MCF 10A (cell line): ENCODE data around the gene SIGLEC10. TPM values are rescaled to one million over a fixed set of nuclear protein-coding genes. Genes with fewer than 3 reads are reported as not detected.

Source experiments
- BruUV-seq: library from RNA; stranded (reverse); fragments of 400-500 nt; replicated peaks from 2 replicates; lab custom pipeline; 2021; lab: Mats Ljungman, UMichigan
- CTCF ChIA-PET: fragments of 300-600 bp; sonication (Branson Sonifier 250); formaldehyde crosslinking; extraction: SDS; loops from one replicate; lab custom pipeline; 2021; ENCODE audit warnings: antibody characterized with exemption, inconsistent platforms; lab: Yijun Ruan, JAX
- POLR2A ChIA-PET: fragments of 300-600, 350-650 bp; sonication (Branson Sonifier 250); formaldehyde crosslinking; extraction: SDS; loops from one replicate; lab custom pipeline; 2020; ENCODE audit warnings: antibody characterized with exemption, inconsistent platforms; lab: Yijun Ruan, JAX
- DNase-seq: peaks from one replicate; pipeline ENCODE4 v3.0.0-alpha.2; 2018; ENCODE audit not compliant: unreplicated experiment
- H3K27ac Mint-ChIP-seq: one replicate; pipeline ENCODE4 v1.8.0; 2022; ENCODE audit warnings: mild to moderate bottlenecking, low read depth, mixed read lengths; ENCODE audit not compliant: unreplicated experiment
- H3K27me3 Mint-ChIP-seq: one replicate; pipeline ENCODE4 v1.8.0; 2022; ENCODE audit warnings: mixed read lengths; ENCODE audit not compliant: insufficient read depth, unreplicated experiment
- H3K36me3 Mint-ChIP-seq: one replicate; pipeline ENCODE4 v1.8.0; 2022; ENCODE audit warnings: mild to moderate bottlenecking, moderate library complexity, mixed read lengths; ENCODE audit not compliant: insufficient read depth, unreplicated experiment
- H3K4me1 Mint-ChIP-seq: one replicate; pipeline ENCODE4 v1.8.0; 2022; ENCODE audit warnings: mixed read lengths; ENCODE audit not compliant: insufficient read depth, unreplicated experiment
- H3K4me3 Mint-ChIP-seq: one replicate; pipeline ENCODE4 v1.8.0; 2022; ENCODE audit warnings: mild to moderate bottlenecking, moderate library complexity, mixed read lengths; ENCODE audit not compliant: unreplicated experiment
- H3K9me3 Mint-ChIP-seq: one replicate; pipeline ENCODE4 v1.8.0; 2022; ENCODE audit warnings: mixed read lengths; ENCODE audit not compliant: unreplicated experiment
- intact Hi-C: fragments of 100-400 bp; cut with micrococcal nuclease; formaldehyde crosslinking; loops from 2 replicates; pipeline ENCODE4 v1.14.1; 2022
- total RNA-seq: library from RNA; stranded (reverse); gene quantifications from 2 replicates; pipeline ENCODE4 v1.2.3, GENCODE V29; 2022
- TF ChIP-seq, protein P1 (sequence below): fragments of 200-600 bp; IDR thresholded peaks from one replicate; pipeline ENCODE4 v1.8.0; 2022; ENCODE audit warnings: antibody characterized with exemption, mild to moderate bottlenecking; ENCODE audit not compliant: unreplicated experiment

Gene SIGLEC10
- total RNA-seq, 1 experiment from 2014 or later, result not detected

DNA sequence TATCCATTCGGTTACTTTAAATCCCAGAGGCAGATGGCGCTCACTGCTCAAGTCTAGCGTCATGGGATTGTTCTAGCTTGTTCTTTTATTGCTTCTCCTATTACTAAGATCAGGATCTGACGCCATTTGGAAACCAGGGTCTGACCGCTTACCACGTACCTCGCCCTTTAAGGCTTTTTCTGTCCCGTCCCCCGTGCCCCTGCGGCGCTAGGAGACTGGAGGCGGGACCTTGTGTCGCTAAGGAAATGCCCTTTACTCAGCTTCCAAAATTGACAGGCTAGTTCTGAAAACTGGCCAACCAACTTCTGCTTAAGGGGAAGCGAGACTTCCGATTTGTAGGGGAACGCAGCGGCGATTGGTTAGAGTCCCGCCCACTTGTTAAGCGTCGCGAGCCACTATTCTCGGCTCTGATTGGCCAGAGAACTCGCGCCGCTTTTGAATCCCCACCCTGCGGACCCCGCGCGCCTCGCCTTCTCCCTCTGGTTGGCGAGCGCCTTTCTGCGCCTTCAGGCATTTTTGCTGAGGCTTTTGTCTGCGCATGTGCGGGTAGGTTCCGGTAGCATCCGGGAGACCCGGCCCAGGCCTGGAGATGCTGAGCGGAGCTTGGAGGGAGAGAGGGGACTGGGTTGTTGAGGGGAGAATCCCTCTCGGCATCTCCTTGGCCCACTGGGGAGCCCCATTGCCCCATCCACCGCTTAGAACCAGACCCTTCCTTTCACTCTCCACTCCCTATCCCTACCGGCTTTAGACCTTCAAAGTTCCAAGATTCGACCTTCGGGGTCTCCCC lies 23.2 kb downstream of the SIGLEC10 start:
- DNase-seq, result peak; percentile 100
- H3K27me3 Mint-ChIP-seq, result no peaks in the 10 kb centered on the region
- ChIA-PET CTCF (interaction anchor here (0.6 to 1.5 kb wide), 8 partner anchors 13 to 1632 kb away, joined by 3 to 5 read pairs (median 4); partner anchors contain the start of gene GARIN5A), POLR2A (interaction anchor here (0.5 to 1.9 kb wide), 8 partner anchors 9 to 883 kb away, joined by 3 to 11 read pairs (median 4); partner anchors contain the start of genes CLDND2 and JOSD2)
- intact Hi-C loops, result loop anchor here (1.0 kb wide), 1 partner anchor 27 kb away; no protein-coding TSS in a partner anchor
- H3K36me3 Mint-ChIP-seq, result no peaks in the 10 kb centered on the region
- peak overlapping the region; percentile 82 for H3K4me3 Mint-ChIP-seq
- H3K27ac Mint-ChIP-seq, result peak overlapping the region; percentile 78
- no peaks in the 10 kb centered on the region for H3K9me3 Mint-ChIP-seq
- TF ChIP-seq, protein P1, sequence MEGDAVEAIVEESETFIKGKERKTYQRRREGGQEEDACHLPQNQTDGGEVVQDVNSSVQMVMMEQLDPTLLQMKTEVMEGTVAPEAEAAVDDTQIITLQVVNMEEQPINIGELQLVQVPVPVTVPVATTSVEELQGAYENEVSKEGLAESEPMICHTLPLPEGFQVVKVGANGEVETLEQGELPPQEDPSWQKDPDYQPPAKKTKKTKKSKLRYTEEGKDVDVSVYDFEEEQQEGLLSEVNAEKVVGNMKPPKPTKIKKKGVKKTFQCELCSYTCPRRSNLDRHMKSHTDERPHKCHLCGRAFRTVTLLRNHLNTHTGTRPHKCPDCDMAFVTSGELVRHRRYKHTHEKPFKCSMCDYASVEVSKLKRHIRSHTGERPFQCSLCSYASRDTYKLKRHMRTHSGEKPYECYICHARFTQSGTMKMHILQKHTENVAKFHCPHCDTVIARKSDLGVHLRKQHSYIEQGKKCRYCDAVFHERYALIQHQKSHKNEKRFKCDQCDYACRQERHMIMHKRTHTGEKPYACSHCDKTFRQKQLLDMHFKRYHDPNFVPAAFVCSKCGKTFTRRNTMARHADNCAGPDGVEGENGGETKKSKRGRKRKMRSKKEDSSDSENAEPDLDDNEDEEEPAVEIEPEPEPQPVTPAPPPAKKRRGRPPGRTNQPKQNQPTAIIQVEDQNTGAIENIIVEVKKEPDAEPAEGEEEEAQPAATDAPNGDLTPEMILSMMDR, result no peak
- H3K4me1 Mint-ChIP-seq, result peaks cover 7% of the 10 kb centered on the region
- no TSS peak for BruUV-seq

DNA sequence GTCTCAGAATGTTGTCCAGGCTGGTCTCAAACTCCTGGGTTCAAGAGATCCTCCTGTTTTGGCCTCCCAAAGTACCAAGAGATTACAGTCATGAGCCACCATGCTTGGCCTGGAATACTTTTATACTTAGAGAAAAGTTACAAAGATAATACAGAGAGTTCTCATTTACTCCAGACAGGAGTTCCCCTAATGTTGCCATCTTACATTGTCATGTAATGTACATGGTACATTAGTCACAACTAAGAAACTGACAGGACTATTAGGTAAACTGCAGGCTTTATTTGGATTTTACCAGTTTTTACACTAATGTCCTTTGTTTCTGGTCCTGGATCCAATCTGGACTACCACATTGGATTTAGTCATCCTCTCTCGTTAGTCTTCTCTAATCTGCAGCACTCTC lies 24.7 kb downstream of the SIGLEC10 start:
- ChIA-PET POLR2A (no interaction called here), CTCF (interaction anchor here (0.7 kb wide), 1 partner anchor 87 kb away, joined by 5 read pairs; no protein-coding TSS in a partner anchor)
- DNase-seq, result no peak
- BruUV-seq, result no TSS peak
- H3K27me3 Mint-ChIP-seq, result no peaks in the 10 kb centered on the region
- intact Hi-C loops, result no loop called here
- no peak overlapping the region for H3K4me3 Mint-ChIP-seq
- H3K36me3 Mint-ChIP-seq, result no peaks in the 10 kb centered on the region
- peaks cover 7% of the 10 kb centered on the region for H3K4me1 Mint-ChIP-seq
- no peaks in the 10 kb centered on the region for H3K9me3 Mint-ChIP-seq
- TF ChIP-seq, protein P1, result no peak
- no peak overlapping the region for H3K27ac Mint-ChIP-seq

DNA sequence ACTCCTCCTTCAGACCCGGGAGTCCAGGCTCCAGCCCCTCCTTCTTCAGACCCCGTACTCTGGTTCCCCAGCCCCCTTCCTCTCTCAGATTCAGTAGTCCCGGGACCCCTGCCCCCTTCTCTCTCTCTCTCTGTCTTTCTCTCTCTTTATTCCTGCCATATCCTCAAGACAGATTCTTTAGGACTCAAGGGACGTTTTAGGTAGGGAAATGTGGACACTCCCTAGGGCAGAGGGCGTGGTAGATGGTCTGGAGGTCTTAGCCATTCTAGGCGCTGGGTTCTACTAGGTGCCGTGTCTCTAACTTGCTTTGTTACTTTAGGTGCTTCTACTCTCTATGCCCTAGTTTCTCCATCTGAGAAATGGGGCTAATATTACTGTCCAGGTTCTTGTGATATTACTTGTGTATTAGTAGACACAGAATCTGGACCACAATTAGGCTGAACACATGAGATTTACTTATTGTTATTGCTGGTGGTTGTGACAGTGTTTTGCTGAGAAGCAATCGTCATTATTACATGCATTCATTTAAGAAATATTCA lies 26.3 kb downstream of the SIGLEC10 start:
- intact Hi-C loops, result no loop called here
- Mint-ChIP-seq H3K4me3 (no peak overlapping the region), H3K9me3 (no peaks in the 10 kb centered on the region), H3K4me1 (peaks cover 7% of the 10 kb centered on the region), H3K27me3 (no peaks in the 10 kb centered on the region), H3K36me3 (no peaks in the 10 kb centered on the region), H3K27ac (peak overlapping the region; percentile 7)
- no peak for DNase-seq
- no TSS peak for BruUV-seq
- CTCF ChIA-PET, result interaction anchor here (0.8 kb wide), 2 partner anchors 386 to 390 kb away, joined by 3 read pairs; no protein-coding TSS in a partner anchor
- TF ChIP-seq, protein P1, result no peak
- POLR2A ChIA-PET, result no interaction called here

GRCh38 chr19:51389143-51389542 lies 28.3 kb downstream of the SIGLEC10 start:
- no peaks in the 10 kb centered on the region for H3K27me3 Mint-ChIP-seq
- TF ChIP-seq, protein P1, result no peak
- H3K36me3 Mint-ChIP-seq, result no peaks in the 10 kb centered on the region
- no peak overlapping the region for H3K4me3 Mint-ChIP-seq
- H3K27ac Mint-ChIP-seq, result no peak overlapping the region
- no TSS peak for BruUV-seq
- ChIA-PET CTCF (interaction anchor here (0.6 to 0.9 kb wide), 2 partner anchors 11 to 389 kb away, joined by 3 read pairs; no protein-coding TSS in a partner anchor), POLR2A (interaction anchor here (0.7 kb wide), 1 partner anchor 8 kb away, joined by 4 read pairs; no protein-coding TSS in a partner anchor)
- H3K4me1 Mint-ChIP-seq, result no peaks in the 10 kb centered on the region
- no peak for DNase-seq
- intact Hi-C loops, result no loop called here
- H3K9me3 Mint-ChIP-seq, result no peaks in the 10 kb centered on the region
